ENCODE results near the gene HDAC9. TPM values are rescaled to one million over a fixed set of nuclear protein-coding genes. Genes with fewer than 3 reads are reported as not detected.

The HDAC9 gene
- total RNA-seq, 1 experiment from 2014 or later = 7.7 TPM

GRCh38 chr7:18952846-18953245 is 457.3 kb downstream of the HDAC9 start:
- H2BK12ac ChIP-seq (ENCODE audit: insufficient read length, low read depth, low read length) = no peak overlapping the region
- no peak overlapping the region for H2AK5ac ChIP-seq (ENCODE audit: insufficient read length, low read length)
- no peak overlapping the region for H2BK5ac ChIP-seq (ENCODE audit: insufficient read length, low read length)
- no peak overlapping the region for H3K9ac ChIP-seq (ENCODE audit: extremely low read depth, insufficient read length, low read length)
- no peaks in the 10 kb centered on the region for H3K9me3 ChIP-seq (ENCODE audit: control insufficient read depth, low read depth, low read length)
- H3K56ac ChIP-seq (ENCODE audit: insufficient read length, low read depth, low read length) = no peak overlapping the region
- H3K4me3 Mint-ChIP-seq = no peak overlapping the region
- H3K79me1 ChIP-seq (ENCODE audit: insufficient read depth, low read depth, low read length, poor library complexity, severe bottlenecking) = no peaks in the 10 kb centered on the region
- no peaks in the 10 kb centered on the region for H3K9me3 Mint-ChIP-seq
- H3K27me3 Mint-ChIP-seq (ENCODE audit: low read depth) = no peaks in the 10 kb centered on the region; the same call in 1 of the 2 replicates
- no peak for TF ChIP-seq CTCF (conservative IDR thresholded peaks at IDR 0.05)
- no peak overlapping the region for H2AFZ ChIP-seq (ENCODE audit: low read length)
- H3K36me3 Mint-ChIP-seq (ENCODE audit: insufficient read depth in 1 of 3, low read depth in 3 of 3) = no peaks in the 10 kb centered on the region
- DNase-seq = no peak
- H3K4ac ChIP-seq (ENCODE audit: low read depth, low read length) = no peak overlapping the region
- no peak overlapping the region for H4K8ac ChIP-seq (replicated peaks; ENCODE audit: insufficient read length, low read depth, low read length)
- H3K79me2 ChIP-seq (ENCODE audit: insufficient read depth, low read length) = no peaks in the 10 kb centered on the region
- H3K18ac ChIP-seq (ENCODE audit: insufficient read length, low read depth, low read length) = no peak overlapping the region
- no peaks in the 10 kb centered on the region for H3K23me2 ChIP-seq (ENCODE audit: insufficient read length, low read depth, low read length, poor library complexity, severe bottlenecking)
- no peak overlapping the region for H2BK15ac ChIP-seq (ENCODE audit: low read depth, low read length)
- H3K27ac Mint-ChIP-seq = no peak overlapping the region
- H3K4me1 ChIP-seq (ENCODE audit: insufficient read depth, low read length) = no peaks in the 10 kb centered on the region
- no peak overlapping the region for H3K23ac ChIP-seq (ENCODE audit: insufficient read length, low read depth, low read length)
- H3K4me2 ChIP-seq (ENCODE audit: insufficient read depth, insufficient read length, low read length) = no peak overlapping the region
- H4K20me1 ChIP-seq (ENCODE audit: control insufficient read depth, insufficient read depth, insufficient read length) = no peaks in the 10 kb centered on the region
- no peak overlapping the region for H3T11ph ChIP-seq (ENCODE audit: low read length)
- no peak overlapping the region for H4K5ac ChIP-seq (ENCODE audit: insufficient read length, low read depth, low read length)
- H4K91ac ChIP-seq (ENCODE audit: insufficient read length, low read depth, low read length) = no peak overlapping the region
- no peaks in the 10 kb centered on the region for H3K27me3 ChIP-seq (ENCODE audit: insufficient read depth, low read length)
- WGBS (ENCODE audit: extremely low coverage, insufficient read length, low lambda C conversion rate) = no CpG with 5 or more reads among the region's 4 CpGs
- no peak overlapping the region for H3K14ac ChIP-seq (ENCODE audit: insufficient read depth, low read length)
- H3K27ac ChIP-seq (ENCODE audit: insufficient read length, low read depth, low read length) = no peak overlapping the region
- H3K4me1 Mint-ChIP-seq = no peaks in the 10 kb centered on the region
- H2BK120ac ChIP-seq (ENCODE audit: low read depth, low read length, poor library complexity, severe bottlenecking) = no peak overlapping the region
- no peak overlapping the region for H2BK20ac ChIP-seq (ENCODE audit: low read depth, low read length, poor library complexity, severe bottlenecking)

Measured in H9 (cell line).